ENCODE data around the gene FEV.
A peak's percentile ranks its signal among the peaks of the same experiment; 100 is the strongest.

Gene FEV

GRCh38 chr2:218975060-218975777 is 9.8 kb downstream of the FEV start:
- no peak for DNase-seq (ENCODE audit: low spot score)

GRCh38 chr2:218970894-218971293 is 14.1 kb downstream of the FEV start:
- DNase-seq (ENCODE audit: low spot score): no peak

- DNase-seq (ENCODE audit: low spot score): peak; percentile 90
These were observed 20.8 kb downstream of the FEV start for GRCh38 chr2:218964041-218964771.

- DNase-seq (ENCODE audit: low spot score): no peak
These were observed 21.4 kb downstream of the FEV start for GRCh38 chr2:218963601-218964000.

GRCh38 chr2:218962859-218963492 is 22.0 kb downstream of the FEV start:
- peak; percentile 93 for DNase-seq (ENCODE audit: low spot score)

- no peak for DNase-seq (ENCODE audit: low spot score)
These were observed 23.1 kb downstream of the FEV start for GRCh38 chr2:218961651-218962570.

- no peak for DNase-seq (ENCODE audit: low spot score)
These were observed 23.8 kb downstream of the FEV start for GRCh38 chr2:218961229-218961628.

GRCh38 chr2:218960309-218961165 is 24.4 kb downstream of the FEV start:
- no peak for DNase-seq (ENCODE audit: low spot score)

GRCh38 chr2:218959761-218960308 is 25.1 kb downstream of the FEV start:
- DNase-seq (ENCODE audit: low spot score): no peak

GRCh38 chr2:218959141-218959731 is 25.7 kb downstream of the FEV start, which contains the start of gene CDK5R2:
Gene CDK5R2, plus strand, starts transcription at chr2:218959666. Its CDS starts 155 bp downstream, at chr2:218959821.
- peak; percentile 80 for DNase-seq (ENCODE audit: low spot score)

- no peak for DNase-seq (ENCODE audit: low spot score)
These were observed 26.7 kb downstream of the FEV start for GRCh38 chr2:218958276-218958675.

- DNase-seq (ENCODE audit: low spot score): peak; percentile 18
These were observed 27.3 kb downstream of the FEV start for GRCh38 chr2:218957671-218958070.

GRCh38 chr2:218956039-218956438 is 28.9 kb downstream of the FEV start:
- DNase-seq (ENCODE audit: low spot score): no peak

- no peak for DNase-seq (ENCODE audit: low spot score)
These were observed 30.3 kb downstream of the FEV start for GRCh38 chr2:218954541-218955300.

- DNase-seq (ENCODE audit: low spot score): no peak
These were observed 31.5 kb downstream of the FEV start for GRCh38 chr2:218953366-218953954.

- no peak for DNase-seq (ENCODE audit: low spot score)
These were observed 32.8 kb downstream of the FEV start for GRCh38 chr2:218952160-218952559.

GRCh38 chr2:218946621-218947020 is 38.4 kb downstream of the FEV start:
- no peak for DNase-seq (ENCODE audit: low spot score)

- DNase-seq (ENCODE audit: low spot score): no peak
These were observed 40.1 kb downstream of the FEV start for GRCh38 chr2:218944759-218945404.
